ENCODE results near the gene STPG1.

The STPG1 gene

GRCh38 chr1:24337455-24337854 is 76.1 kb downstream of the STPG1 start:
- no peak for DNase-seq

GRCh38 chr1:24336075-24336474 is 77.5 kb downstream of the STPG1 start:
- DNase-seq, result no peak

GRCh38 chr1:24331961-24332673 is 81.5 kb downstream of the STPG1 start:
- no peak for DNase-seq

- no peak for DNase-seq
These were observed 83.6 kb downstream of the STPG1 start for GRCh38 chr1:24329797-24330543.

- DNase-seq, result no peak
These were observed 84.3 kb downstream of the STPG1 start for GRCh38 chr1:24329331-24329730.

- DNase-seq, result no peak
These were observed 85.7 kb downstream of the STPG1 start for GRCh38 chr1:24327891-24328290.

GRCh38 chr1:24327486-24327885 is 86.1 kb downstream of the STPG1 start:
- no peak for DNase-seq

- DNase-seq, result no peak
These were observed 87.8 kb downstream of the STPG1 start for GRCh38 chr1:24325587-24326449.

GRCh38 chr1:24324903-24325302 is 88.7 kb downstream of the STPG1 start:
- no peak for DNase-seq

GRCh38 chr1:24323281-24323680 is 90.3 kb downstream of the STPG1 start:
- no peak for DNase-seq

- DNase-seq, result no peak
These were observed 91.0 kb downstream of the STPG1 start for GRCh38 chr1:24322470-24323177.

- DNase-seq, result peak; percentile 31 to 89 (median 59)
These were observed 91.7 kb downstream of the STPG1 start for GRCh38 chr1:24321697-24322469.

- DNase-seq, result peak in 1 of 5 experiments; percentile 59
These were observed 92.5 kb downstream of the STPG1 start for GRCh38 chr1:24321126-24321525.

- no peak for DNase-seq
These were observed 93.6 kb downstream of the STPG1 start for GRCh38 chr1:24319962-24320361.

- no peak for DNase-seq
These were observed 94.2 kb downstream of the STPG1 start, which contains the start of gene GRHL3 for GRCh38 chr1:24319312-24319863. Gene GRHL3, plus strand, starts transcription at chr1:24319357. Its CDS starts 195 bp downstream, at chr1:24319552.

GRCh38 chr1:24318615-24319311 is 94.8 kb downstream of the STPG1 start:
- DNase-seq, result no peak

GRCh38 chr1:24317956-24318614 is 95.5 kb downstream of the STPG1 start:
- no peak for DNase-seq

GRCh38 chr1:24317081-24317480 is 96.5 kb downstream of the STPG1 start:
- DNase-seq, result no peak

GRCh38 chr1:24316645-24317044 is 96.9 kb downstream of the STPG1 start:
- DNase-seq, result no peak

- DNase-seq, result no peak
These were observed 98.2 kb downstream of the STPG1 start for GRCh38 chr1:24315391-24315790.
